Stimulated activated CD4-positive, alpha-beta T cell treated with anti-CD3 and anti-CD28 coated beads, Interleukin-15, amount 100 ng/mL, for 48 hours (primary cell): Measurements from ENCODE around the gene CD244.
"Not testable (repeated sequence)": the region's sequence is repeated elsewhere in the genome, so short reads cannot be mapped to it uniquely, and the experiment has no call there.

ENCODE experiments used
- DNase-seq, 2 donors: peaks; one replicate each; pipeline ENCODE4 v3.0.0-alpha.2; 2020; ENCODE audit warnings: low read depth in 2 of 2

The CD244 gene, protein sequence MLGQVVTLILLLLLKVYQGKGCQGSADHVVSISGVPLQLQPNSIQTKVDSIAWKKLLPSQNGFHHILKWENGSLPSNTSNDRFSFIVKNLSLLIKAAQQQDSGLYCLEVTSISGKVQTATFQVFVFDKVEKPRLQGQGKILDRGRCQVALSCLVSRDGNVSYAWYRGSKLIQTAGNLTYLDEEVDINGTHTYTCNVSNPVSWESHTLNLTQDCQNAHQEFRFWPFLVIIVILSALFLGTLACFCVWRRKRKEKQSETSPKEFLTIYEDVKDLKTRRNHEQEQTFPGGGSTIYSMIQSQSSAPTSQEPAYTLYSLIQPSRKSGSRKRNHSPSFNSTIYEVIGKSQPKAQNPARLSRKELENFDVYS

DNA sequence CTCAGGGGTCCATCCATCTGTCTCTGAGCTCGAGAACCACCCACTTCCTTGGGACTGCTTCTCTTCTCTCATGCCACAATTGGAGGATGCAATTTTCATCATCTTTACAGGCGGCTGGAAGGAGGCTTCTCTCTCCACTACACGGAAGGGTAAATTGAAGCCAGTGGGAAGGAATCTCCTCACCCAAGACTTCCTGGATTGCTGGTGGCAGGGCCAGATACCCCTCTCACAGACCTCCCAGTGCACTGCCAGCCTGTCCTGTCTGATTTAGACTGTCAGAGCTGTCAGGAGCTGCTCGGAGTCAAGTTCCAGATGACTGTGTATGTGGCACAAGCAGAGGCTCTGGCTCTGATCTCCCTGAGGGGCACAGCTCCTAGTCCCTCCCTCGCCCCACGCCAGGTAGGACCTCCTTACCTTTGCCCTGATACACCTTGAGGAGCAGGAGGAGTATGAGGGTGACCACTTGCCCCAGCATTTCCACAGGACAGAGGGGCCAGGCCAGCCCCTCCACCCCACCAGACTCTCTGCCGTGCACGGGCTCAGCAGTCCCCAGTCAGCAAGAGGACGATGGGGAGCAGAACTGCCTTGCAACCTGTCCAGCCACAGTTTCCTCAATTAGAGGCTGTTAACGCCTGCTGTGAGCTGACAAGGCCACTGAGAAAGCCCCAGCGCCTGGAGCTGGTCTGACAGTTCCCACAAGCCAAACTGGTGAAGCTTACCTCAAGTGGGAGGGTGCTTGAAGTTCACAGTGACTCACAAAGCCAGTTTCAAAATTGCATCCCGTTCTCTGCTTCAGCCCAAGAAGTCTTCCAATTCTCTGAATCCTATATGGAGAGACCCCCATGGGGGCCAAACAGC is at the start of gene CD244:
CD244 (minus strand) TSS at position 685 of the 858 bp plus-strand sequence; CDS start at position 475, 210 bp downstream.
- peak; percentile 28 to 43 for DNase-seq

DNA sequence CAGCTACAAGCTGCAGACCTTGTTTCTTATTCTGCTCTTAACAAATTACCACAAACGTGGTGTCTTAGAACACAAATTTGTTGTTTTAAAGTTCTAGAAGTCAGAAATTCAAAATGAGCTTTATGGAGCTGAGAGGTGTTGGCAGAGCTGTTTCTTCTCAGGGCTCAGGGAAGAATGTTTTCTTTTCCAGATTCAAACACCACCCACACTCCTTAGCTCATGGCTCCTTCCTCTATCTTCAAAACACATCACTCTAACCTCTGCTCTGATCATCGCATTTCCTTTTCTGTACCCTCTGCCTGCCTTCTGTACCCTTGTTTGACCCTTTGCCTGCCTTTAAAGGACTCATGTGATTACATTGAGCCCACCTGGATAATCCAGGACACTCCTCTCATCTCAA is 49.2 kb upstream of the CD244 start:
- no peak for DNase-seq

DNA sequence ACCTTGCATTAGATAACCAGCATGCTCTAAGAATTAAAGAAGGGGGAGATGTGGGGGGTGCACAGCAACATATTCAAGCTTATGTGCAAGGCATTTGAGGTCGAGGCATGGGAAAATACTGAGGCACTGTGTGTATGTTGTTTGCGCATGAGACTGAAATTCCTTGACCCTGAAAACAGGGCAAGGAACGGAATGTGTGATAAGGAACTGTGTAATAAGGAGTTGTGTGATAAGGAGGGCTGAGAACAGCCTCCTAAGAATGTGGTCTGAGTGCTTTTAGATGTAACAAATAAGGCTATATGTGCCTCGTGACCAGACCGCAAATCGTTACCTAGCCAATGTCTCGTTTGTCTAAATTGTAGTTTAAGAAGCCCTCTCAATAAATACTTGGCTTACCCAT is 48.8 kb upstream of the CD244 start:
- no peak for DNase-seq

DNA sequence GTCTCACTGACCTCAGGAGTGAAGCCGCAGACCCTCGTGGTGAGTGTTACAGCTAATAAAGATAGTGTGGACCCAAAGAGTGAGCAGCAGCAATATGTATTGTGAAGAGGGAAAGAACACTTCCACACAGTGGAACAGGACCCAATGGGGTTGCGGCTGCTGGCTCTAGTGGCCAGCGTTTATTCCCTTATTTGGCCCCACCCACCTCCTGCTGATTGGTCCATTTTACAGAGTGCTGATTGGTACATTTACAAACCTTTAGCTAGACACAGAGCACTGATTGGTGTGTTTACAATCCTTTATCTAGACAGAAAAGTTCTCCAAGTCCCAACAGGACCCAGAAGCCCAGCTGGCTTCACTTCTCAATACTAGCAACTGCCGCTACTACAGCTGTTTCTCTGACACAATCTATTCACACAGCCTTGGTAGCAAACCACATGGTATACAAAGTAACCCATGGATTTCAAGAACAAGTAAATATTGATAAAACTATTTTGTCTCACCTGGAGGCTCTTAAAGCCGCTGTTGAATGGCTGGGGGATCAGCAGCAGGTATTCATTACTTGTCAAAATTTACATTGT is 47.6 kb upstream of the CD244 start:
- no peak for DNase-seq

DNA sequence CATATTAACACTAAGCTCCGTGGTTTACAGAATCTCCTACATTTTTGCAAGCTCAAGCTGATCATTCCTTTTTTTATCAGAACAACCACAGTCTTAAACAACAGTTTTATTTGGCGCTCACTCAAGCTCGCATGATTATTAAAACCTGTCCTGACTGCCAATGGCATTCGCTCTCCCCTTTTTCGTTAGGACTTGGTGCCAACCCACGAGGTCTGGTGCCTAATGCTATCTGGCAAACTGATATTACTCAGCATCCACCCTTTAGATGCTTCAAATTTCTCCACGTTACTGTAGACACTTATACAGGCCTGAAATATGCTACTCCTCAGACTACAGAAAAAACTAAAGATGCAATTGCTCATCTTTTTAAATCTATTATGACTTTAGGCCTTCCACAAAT is 45.3 kb upstream of the CD244 start:
- DNase-seq: no peak

DNA sequence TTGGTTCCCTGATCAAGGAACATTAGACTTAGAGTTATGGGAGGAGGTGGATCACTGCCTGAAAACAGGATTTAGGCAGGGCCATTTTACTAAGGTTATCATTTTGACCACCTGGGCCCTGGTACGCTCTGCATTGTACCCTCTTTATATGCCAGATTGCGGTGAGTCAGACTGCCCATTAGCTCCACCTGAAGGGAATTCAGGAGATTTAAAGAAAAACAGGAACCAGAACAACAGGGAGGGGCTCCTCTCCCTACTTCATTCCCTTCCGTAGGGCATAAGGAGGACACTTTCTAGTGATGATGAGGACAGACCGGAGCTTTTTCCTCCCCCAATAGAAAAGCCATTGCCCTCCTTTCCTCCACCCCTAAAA is 42.9 kb upstream of the CD244 start:
- no peak for DNase-seq

DNA sequence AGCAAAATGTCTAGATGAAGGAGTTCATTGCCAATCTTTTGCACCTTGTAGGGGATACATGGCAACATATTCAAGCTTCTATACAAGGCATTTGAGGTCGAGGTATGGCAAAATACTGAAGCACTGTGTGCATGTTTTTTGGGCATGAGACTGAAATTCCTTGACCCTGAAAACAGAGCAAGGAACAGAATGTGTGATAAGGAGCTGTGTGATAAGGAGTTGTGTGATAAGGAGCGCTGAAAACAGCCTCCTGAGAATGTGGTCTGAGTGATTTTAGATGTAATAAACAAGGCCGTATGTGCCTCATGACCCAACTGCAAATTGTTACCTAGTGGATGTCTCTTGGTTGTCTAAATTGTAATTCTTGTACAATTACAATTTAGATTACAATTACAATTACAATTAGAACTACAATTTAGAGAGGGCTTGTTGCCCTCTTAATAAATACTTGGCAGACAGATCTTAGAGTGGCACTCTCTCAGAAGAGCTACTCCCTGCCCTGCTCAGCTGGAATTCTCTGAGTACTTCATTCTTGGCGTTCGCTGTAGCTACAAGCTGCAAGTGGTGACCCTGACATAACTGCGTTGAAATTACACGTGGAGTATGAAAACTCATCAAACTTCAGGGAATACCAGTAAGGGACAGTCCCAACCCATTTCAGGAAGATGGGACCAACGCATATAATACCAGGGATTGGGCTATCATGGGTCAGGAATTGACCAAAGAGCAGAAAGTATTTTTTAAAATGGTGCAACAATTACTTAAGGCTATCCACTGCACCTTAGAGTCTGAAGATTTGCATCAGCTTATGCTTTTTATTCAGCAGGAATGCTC is 42.3 kb upstream of the CD244 start:
- no peak for DNase-seq

DNA sequence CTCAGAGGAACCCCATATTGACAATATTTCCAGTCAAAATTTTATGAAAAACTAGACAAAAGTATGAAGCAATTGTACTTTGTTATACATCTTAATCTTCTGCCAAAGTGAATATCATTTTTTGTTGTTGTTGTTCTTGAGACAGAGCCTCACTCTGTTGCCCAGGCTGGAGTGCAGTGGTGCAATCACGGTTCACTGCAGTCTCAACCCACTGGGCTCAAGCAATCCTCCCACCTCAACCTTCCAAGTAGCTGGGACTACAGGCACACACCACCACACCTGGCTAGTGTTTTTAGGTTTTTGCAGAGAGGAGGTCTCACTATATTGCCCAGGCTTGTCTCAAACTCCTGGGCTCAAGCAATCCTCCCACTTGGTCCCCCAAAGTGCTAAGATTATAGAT is 39.6 kb upstream of the CD244 start:
- DNase-seq: not testable (repeated sequence)

DNA sequence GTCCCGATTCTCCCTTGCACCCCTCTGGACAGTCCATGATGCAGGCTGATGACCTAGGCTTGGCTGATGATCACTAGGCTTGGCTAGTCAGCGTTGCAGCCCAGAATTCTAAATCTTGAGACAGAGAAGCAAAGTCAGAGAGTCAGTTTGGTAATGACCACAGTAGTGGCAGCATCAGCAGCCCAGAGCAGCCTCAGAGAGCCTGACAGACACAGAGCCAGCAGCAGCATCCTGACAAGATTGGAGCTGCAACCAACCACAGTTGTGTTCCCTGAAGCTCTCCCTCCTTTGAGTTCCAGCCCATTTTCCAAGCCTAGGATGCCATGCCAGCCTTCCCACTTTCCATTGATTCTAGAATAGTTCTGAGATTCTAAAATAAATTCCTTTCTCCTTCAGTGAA is 39.1 kb upstream of the CD244 start:
- no peak for DNase-seq

DNA sequence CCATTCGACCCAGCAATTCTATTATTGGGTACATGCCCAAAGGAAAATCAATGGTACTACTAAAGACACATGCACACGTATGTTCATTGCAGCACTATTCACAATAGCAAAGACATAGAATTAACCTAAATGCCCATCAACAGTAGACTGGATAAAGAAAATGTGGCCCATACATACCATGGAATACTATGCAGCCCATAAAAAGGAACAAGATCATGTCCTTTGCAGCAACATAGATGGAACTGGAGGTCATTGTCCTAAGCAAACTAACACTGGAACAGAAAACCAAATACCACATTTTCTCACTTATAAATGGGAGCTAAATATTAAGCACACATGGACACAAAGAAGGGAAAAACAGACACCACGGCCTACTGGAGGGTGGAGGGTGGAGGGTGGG is 38.0 kb upstream of the CD244 start:
- DNase-seq: not testable (repeated sequence)

DNA sequence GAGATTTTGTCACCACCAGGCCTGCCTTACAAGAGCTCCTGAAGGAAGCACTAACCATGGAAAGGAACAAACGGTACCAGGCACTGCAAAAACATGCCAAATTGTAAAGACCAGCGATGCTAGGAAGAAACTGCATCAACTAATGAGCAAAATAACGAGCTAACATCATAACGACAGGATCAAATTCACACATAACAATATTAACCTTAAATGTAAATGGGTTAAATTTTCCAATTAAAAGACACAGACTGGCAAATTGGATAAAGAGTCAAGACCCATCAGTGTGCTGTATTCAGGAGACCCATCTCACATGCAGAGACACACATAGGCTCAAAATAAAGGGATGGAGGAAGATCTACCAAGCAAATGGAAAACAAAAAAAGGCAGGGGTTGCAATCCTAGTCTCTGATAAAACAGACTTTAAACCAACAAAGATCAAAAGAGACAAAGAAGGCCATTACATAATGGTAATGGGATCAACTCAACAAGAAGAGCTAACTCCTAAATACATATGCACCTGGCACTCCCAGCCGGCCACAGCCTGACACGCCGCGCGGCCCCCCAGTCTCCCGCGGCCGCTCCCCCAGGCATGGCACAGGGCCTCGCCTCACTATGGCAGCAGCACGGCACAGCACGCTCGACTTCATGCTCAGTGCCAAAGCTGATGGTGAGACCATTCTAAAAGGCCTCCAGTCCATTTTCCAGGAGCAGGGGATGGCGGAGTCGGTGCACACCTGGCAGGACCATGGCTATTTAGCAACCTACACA is 31.9 kb upstream of the CD244 start:
- not testable (repeated sequence) for DNase-seq

DNA sequence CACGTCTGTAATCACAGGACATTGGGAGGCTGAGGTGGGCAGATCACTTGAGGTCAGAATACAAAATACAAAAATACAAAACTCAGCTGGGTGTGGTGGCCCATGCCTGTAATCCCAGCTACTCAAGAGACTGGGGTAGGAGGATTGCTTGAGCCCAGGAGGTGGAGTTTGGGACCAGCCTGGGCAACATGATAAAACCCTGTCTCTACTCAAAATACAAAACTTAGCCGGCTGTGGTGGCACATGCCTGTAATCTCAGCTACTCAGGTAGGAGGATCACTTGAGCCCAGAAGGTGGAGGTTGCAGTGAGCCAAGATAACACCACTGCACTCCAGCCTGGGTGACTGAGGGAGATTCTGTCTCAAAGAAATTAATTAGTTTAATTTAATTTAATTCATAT is 28.8 kb upstream of the CD244 start:
- no peak for DNase-seq

DNA sequence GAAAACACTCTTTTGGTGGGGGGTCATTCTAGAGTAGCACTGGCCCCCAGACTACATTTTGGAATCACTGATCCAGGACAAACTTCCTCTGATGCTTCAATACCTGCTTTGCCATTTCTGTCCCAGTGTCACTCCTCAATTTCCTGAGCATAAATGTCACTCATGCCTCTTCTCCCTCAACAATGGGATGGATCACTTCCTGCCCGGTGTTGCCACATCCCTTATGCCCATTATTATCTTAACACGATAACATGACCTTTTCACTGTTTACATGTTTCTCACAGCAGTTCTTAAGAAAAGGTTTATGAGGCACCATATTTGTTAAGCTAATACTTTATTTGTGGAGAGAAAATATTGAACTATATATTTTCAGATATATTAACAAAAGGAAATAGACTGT is 26.2 kb upstream of the CD244 start:
- no peak for DNase-seq

DNA sequence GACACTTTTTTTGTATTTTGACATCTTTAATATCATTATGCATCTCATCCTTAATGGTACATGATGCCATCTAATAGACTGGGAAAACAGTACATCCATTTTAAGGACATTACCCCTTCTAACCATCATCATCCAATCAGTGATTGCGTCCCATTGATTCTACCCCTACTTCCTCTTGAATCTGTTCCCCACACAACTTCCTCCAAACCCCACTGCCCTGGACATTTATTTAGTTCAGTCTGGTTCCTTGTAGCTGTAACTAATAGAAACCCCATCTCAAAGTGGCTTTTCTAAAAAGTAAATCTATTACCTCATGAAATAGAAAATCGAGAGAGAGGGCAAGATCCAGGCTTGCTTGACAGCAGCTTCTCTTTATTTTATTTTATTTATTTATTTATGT is 24.4 kb upstream of the CD244 start:
- no peak for DNase-seq

DNA sequence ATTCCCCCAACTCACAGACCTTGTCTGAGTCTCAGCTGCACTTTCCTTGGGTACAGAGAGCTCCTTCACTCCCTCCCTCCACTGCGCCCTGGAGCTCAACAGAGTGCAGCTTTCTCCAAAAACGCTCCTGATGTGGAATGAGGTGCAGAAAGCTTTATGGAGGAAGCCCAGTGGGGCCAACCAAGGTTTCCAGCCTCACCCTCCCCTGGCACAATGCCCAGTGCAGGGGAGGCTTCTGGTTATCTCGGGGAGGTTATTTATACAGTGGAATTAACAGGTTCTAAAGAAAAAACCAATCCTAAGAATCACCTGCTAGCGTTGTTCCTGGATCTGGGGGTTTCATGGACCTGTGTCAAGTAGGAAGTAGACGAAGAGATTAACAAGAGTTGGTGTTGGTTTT is 22.4 kb upstream of the CD244 start, which contains the start of gene ITLN1:
ITLN1 (minus strand) TSS at position 139 of the 400 bp plus-strand sequence. CDS start 303 bp downstream, outside the sequence.
- no peak for DNase-seq

DNA sequence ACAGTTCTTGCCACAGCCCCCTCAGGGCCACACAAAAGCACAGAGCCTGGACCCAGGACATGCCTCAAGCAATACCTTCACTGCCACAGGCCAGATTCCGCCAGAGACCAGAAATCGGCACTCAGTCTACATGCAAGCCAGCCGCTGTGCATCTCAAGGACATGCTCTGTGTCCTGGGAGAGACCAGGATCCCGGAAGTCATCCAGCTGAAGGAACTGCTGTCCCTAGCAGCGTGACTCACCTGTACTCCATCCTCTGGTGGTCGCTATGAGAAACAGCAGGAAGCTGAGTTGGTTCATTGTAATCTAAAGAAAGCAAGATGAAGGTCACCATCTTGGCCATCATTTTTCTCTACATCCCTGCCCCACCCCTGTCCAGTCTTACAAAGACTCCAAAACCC is 21.9 kb upstream of the CD244 start:
- DNase-seq: no peak

DNA sequence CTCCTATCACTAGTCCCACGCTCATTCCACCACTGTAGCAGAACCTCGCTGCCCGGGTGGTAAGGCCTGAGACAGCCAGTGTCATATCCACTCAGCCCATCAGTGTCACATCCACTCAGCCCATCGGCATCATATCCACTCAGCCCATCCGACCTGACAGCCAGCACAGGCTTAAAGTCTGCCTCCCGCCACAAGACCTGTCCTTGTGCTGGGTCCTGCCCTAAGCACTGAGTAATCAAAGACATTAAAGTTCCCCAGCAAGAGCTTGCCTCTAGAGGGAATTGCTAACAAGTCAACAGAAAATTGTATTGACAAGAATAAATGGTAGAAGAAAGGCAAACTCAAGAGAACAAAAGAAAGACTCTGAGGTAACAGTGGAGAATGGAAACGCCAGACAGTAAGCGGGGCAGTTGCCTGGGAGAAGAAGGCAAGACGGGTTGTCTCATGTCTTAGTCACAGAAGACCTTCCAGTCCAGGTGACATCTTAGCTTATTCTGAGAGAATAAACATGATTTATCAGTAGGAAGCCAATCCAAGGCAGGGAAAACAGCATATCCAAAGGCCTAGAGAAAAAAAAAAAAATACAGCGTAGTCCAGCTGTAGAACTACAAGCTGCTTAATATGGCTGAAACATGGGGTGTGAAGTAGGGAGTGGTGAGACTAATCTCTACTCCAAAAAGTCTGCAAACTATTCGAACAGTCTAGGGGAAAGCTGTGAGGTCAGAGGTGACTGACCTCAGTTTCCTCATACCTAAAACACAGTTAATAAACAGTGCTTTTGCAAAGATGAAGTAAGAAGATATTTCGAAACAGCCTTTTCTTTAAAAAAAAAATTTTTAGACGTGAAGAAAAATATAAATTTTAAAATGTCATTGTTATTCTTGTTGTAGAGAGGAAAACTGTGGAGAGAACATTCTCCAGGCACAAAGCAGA is 21.2 kb upstream of the CD244 start:
- no peak for DNase-seq

DNA sequence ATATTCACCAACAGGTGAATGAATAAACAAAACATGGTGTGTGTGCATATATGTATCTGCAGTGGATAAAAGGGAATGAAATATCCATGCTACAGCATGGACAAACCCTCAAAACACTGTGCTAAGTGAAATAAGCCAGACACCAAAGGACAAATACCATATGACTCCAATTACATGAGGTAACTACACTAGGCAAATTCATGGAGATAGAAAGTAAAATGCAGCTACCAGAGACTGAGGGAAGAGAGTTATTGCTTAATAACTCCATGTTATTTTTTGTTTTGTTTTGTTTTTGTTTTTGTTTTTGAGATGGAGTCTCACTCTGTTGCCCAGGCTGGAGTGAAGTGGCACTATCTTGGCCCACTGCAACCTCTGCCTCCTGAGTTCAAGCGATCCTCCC is 19.9 kb upstream of the CD244 start:
- DNase-seq: no peak

DNA sequence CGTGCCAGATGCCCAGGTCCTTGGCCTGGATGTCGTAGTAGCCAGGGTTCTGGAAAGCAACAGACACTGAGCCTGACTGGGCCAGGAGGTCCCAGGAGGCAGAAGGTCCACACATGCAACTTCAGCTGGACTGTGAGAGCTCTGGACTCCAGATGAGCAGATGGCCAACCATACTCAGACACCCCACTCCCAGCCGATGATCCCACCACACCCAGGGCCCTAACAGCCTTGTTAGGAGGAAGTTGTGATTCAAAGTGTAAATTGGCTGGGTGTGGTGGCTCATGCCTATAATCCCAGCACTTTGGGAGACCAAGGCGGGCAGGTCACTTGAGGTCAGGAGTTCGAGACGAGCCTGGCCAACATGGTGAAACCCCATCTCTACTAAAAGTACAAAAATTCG is 18.6 kb upstream of the CD244 start:
- not testable (repeated sequence) for DNase-seq

DNA sequence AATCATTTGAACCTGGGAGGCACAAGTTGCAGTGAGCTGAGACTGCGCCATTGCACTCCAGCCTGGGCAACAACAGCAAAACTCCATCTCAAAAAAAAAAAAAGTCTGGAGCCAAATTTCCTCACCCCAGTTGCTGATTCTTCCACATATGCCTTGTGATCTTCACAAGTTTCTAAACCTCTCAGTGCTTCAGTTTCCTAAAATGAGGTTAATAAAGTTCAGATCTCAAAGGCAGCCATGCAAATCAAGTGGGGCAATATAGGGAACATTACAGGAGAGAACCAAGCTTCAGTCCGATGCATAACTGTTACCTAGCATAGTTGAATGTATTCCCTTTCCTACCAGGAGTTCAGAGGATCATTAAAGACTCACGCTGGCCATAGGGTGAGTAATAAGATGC is 17.5 kb upstream of the CD244 start:
- no peak for DNase-seq
